HuH-7.5 (cell line): ENCODE results near the gene CDC42BPG.
A peak's percentile ranks its signal among the peaks of the same experiment; 100 is the strongest.

ENCODE experiments used
- DNase-seq: peaks from one replicate; pipeline ENCODE4 v3.0.0; 2011; ENCODE audit warnings: low spot score

CDC42BPG gene

GRCh38 chr11:64790205-64791095 lies 54.0 kb downstream of the CDC42BPG start:
- DNase-seq, result no peak

- no peak for DNase-seq
These were observed 54.9 kb downstream of the CDC42BPG start for GRCh38 chr11:64789331-64790204.

- no peak for DNase-seq
These were observed 55.9 kb downstream of the CDC42BPG start for GRCh38 chr11:64788321-64789215.

GRCh38 chr11:64787526-64788320 lies 56.7 kb downstream of the CDC42BPG start:
- DNase-seq, result peak; percentile 85

- no peak for DNase-seq
These were observed 58.1 kb downstream of the CDC42BPG start for GRCh38 chr11:64786308-64786707.

- DNase-seq, result no peak
These were observed 59.5 kb downstream of the CDC42BPG start for GRCh38 chr11:64784813-64785581.

GRCh38 chr11:64778473-64779298 lies 65.8 kb downstream of the CDC42BPG start, which contains the start of gene SF1:
SF1 (minus strand) TSS chr11:64778542; CDS start chr11:64778392, 150 bp downstream.
- peak; percentile 94 for DNase-seq

GRCh38 chr11:64778223-64778472 lies 66.3 kb downstream of the CDC42BPG start:
- no peak for DNase-seq

GRCh38 chr11:64777449-64778222 lies 66.8 kb downstream of the CDC42BPG start:
- peak; percentile 89 for DNase-seq

GRCh38 chr11:64776875-64777274 lies 67.6 kb downstream of the CDC42BPG start:
- no peak for DNase-seq

GRCh38 chr11:64776425-64776824 lies 68.0 kb downstream of the CDC42BPG start:
- no peak for DNase-seq

- no peak for DNase-seq
These were observed 70.3 kb downstream of the CDC42BPG start for GRCh38 chr11:64774144-64774543.
